ENCODE measurements around the gene MPZL3.
"Not testable (repeated sequence)": the region's sequence is repeated elsewhere in the genome, so short reads cannot be mapped to it uniquely, and the experiment has no call there.

MPZL3 gene

GRCh38 chr11:118184784-118185579, 67.2 kb downstream of the MPZL3 start:
- no peak for DNase-seq (ENCODE audit: low spot score)

GRCh38 chr11:118183691-118184090, 68.5 kb downstream of the MPZL3 start:
- not testable (repeated sequence) for DNase-seq (ENCODE audit: low spot score)

GRCh38 chr11:118180300-118180703, 71.9 kb downstream of the MPZL3 start:
- no peak for DNase-seq (ENCODE audit: low spot score)

GRCh38 chr11:118176778-118177134, 75.4 kb downstream of the MPZL3 start:
- no peak for DNase-seq (ENCODE audit: low spot score)

All from activated CD4-positive, alpha-beta T cell treated with anti-CD3 and anti-CD28 coated beads, Interleukin-2, Interleukin-4, amounts not matched to agents 100 ng/mL and 50 ng/mL, durations not matched to agents 16 hours and 8 hours (primary cell).